Neural cell (in vitro differentiated cells): ENCODE results near the gene OVOL1. TPM values are rescaled to one million over a fixed set of nuclear protein-coding genes. Genes with fewer than 3 reads are reported as not detected.

ENCODE experiments used
- H2AFZ ChIP-seq: fragments of 200-600, 300-800 bp; sonication (generic), shearing (Covaris generic); 2 replicates; pipeline ENCODE4 v1.6.0; 2014; ENCODE audit warnings: low read depth, mild to moderate bottlenecking, antibody characterized with exemption, low read length, moderate library complexity
- H3F3A ChIP-seq: fragments of 200-600 bp; shearing (Covaris generic); 2 replicates; pipeline ENCODE4 v1.6.1; 2016; ENCODE audit warnings: mild to moderate bottlenecking, moderate library complexity, mixed read lengths, antibody characterized with exemption, low read length; ENCODE audit not compliant: insufficient read depth, poor library complexity, severe bottlenecking
- H3K27ac ChIP-seq: fragments of 200-600, 300-800 bp; sonication (generic), shearing (Covaris generic); 2 replicates; pipeline ENCODE4 v1.5.1; 2014; ENCODE audit warnings: mild to moderate bottlenecking, low read length, moderate library complexity
- H3K27me3 ChIP-seq: fragments of 300-800, 200-600 bp; sonication (generic), shearing (Covaris generic); 2 replicates; pipeline ENCODE4 v1.6.0; 2014; ENCODE audit warnings: mild to moderate bottlenecking, low read depth, low read length, moderate library complexity; ENCODE audit not compliant: insufficient read depth
- H3K36me3 ChIP-seq: fragments of 300-800, 200-600 bp; sonication (generic), shearing (Covaris generic); 2 replicates; pipeline ENCODE4 v1.5.1; 2014; ENCODE audit warnings: mild to moderate bottlenecking, antibody characterized with exemption, low read length, moderate library complexity; ENCODE audit not compliant: insufficient read depth
- H3K4me2 ChIP-seq: fragments of 300-800, 200-600 bp; sonication (generic), shearing (Covaris generic); 2 replicates; pipeline ENCODE4 v1.6.0; 2014; ENCODE audit warnings: mild to moderate bottlenecking, low read length
- H3K4me3 ChIP-seq: fragments of 300-800, 200-600 bp; sonication (generic), shearing (Covaris generic); 2 replicates; pipeline ENCODE4 v1.5.1; 2014; ENCODE audit warnings: mild to moderate bottlenecking, low read length, moderate library complexity
- H3K79me2 ChIP-seq: fragments of 200-600 bp; shearing (Covaris generic); replicated peaks from 2 replicates; pipeline ENCODE4 v1.6.0; 2014; ENCODE audit warnings: mild to moderate bottlenecking, low read length, moderate library complexity; ENCODE audit not compliant: insufficient read depth
- H3K9ac ChIP-seq: fragments of 300-800, 200-600 bp; sonication (generic), shearing (Covaris generic); 2 replicates; pipeline ENCODE4 v1.6.1; 2016; ENCODE audit warnings: mild to moderate bottlenecking, low read length, mixed read lengths
- H3K9me2 ChIP-seq: fragments of 200-600 bp; shearing (Covaris generic); 2 replicates; pipeline ENCODE4 v1.6.1; 2016; ENCODE audit warnings: mild to moderate bottlenecking, low read length, mixed read lengths; ENCODE audit not compliant: insufficient read depth
- H3K9me3 ChIP-seq: fragments of 200-600, 300-800 bp; sonication (generic), shearing (Covaris generic); 2 replicates; pipeline ENCODE4 v1.6.1; 2016; ENCODE audit warnings: mild to moderate bottlenecking, mixed run types, low read length, moderate library complexity, mixed read lengths
- H4K20me1 ChIP-seq: fragments of 200-600 bp; shearing (Covaris generic); 2 replicates; pipeline ENCODE4 v1.6.1; 2016; ENCODE audit warnings: mild to moderate bottlenecking, mixed run types; ENCODE audit not compliant: insufficient read depth
- CTCF ChIP-seq: fragments of 450-650 bp; IDR thresholded peaks from 2 replicates; pipeline ENCODE4 v1.5.1; 2014; ENCODE audit warnings: antibody characterized with exemption, mild to moderate bottlenecking, moderate library complexity; ENCODE audit not compliant: poor library complexity, severe bottlenecking
- EP300 ChIP-seq: fragments of 450-650 bp; conservative IDR thresholded peaks from 2 replicates; pipeline ENCODE4 v1.6.1; 2014; ENCODE audit warnings: antibody characterized with exemption, mild to moderate bottlenecking, moderate library complexity; ENCODE audit not compliant: poor library complexity, severe bottlenecking
- EZH2 ChIP-seq: fragments of 200-600, 300-800 bp; shearing (Covaris generic), sonication (generic); IDR thresholded peaks from 2 replicates; pipeline ENCODE4 v1.6.1; 2014; ENCODE audit warnings: antibody characterized with exemption, low read length, borderline replicate concordance, mild to moderate bottlenecking; ENCODE audit not compliant: insufficient read depth, poor library complexity, severe bottlenecking
- MXI1 ChIP-seq: fragments of 450-650 bp; conservative IDR thresholded peaks from 2 replicates; pipeline ENCODE4 v1.6.1; 2014; ENCODE audit warnings: antibody characterized with exemption, mild to moderate bottlenecking; ENCODE audit not compliant: poor library complexity, severe bottlenecking
- POLR2AphosphoS5 ChIP-seq: IDR thresholded peaks from 2 replicates; pipeline ENCODE4 v1.6.1; 2012
- RAD21 ChIP-seq: fragments of 450-650 bp; conservative IDR thresholded peaks from 2 replicates; pipeline ENCODE4 v1.6.1; 2014; ENCODE audit warnings: antibody characterized with exemption, mild to moderate bottlenecking, moderate library complexity
- REST ChIP-seq: IDR thresholded peaks from 2 replicates; pipeline ENCODE4 v1.6.1; 2012; ENCODE audit warnings: borderline replicate concordance
- SMC3 ChIP-seq: fragments of 450-650 bp; conservative IDR thresholded peaks from 2 replicates; pipeline ENCODE4 v1.6.1; 2014; ENCODE audit warnings: antibody characterized with exemption, mild to moderate bottlenecking, moderate library complexity; ENCODE audit not compliant: poor library complexity
- TAF1 ChIP-seq: IDR thresholded peaks from 2 replicates; pipeline ENCODE4 v1.6.1; 2012; ENCODE audit warnings: low read depth
- polyA plus RNA-seq: library from polyadenylated mRNA; depleted of rRNA; stranded (reverse); fragments of >200 nt; gene quantifications from 2 replicates; pipeline ENCODE4 v1.2.3, GENCODE V29; 2014

The OVOL1 gene
- polyA plus RNA-seq, 1 donor from 2014 or later, result not detected

- H3K9me2 ChIP-seq, result no peaks in the 10 kb centered on the region
- no peaks in the 10 kb centered on the region for H4K20me1 ChIP-seq
- H3F3A ChIP-seq, result no peaks in the 10 kb centered on the region
- H3K4me2 ChIP-seq, result no peak overlapping the region
- no peak overlapping the region for H3K4me3 ChIP-seq
- no peak overlapping the region for H3K9ac ChIP-seq
- no peak overlapping the region for H2AFZ ChIP-seq
- H3K27me3 ChIP-seq, result peaks cover 23% of the 10 kb centered on the region
- no peak for TF ChIP-seq TAF1
- TF ChIP-seq MXI1, result no peak
- no peak for TF ChIP-seq RAD21
- no peaks in the 10 kb centered on the region for H3K79me2 ChIP-seq
- no peaks in the 10 kb centered on the region for H3K9me3 ChIP-seq
- no peaks in the 10 kb centered on the region for H3K36me3 ChIP-seq
- H3K27ac ChIP-seq, result no peak overlapping the region
Measured at GRCh38 chr11:65778901-65779668, 7.8 kb upstream of the OVOL1 start.

- Histone ChIP-seq H3K9me3 (no peaks in the 10 kb centered on the region), H3K9ac (no peak overlapping the region), H3K79me2 (no peaks in the 10 kb centered on the region), H4K20me1 (no peaks in the 10 kb centered on the region), H3K4me3 (no peak overlapping the region), H3F3A (no peaks in the 10 kb centered on the region), H2AFZ (no peak overlapping the region), H3K9me2 (no peaks in the 10 kb centered on the region), H3K27ac (no peak overlapping the region), H3K27me3 (peaks cover 28% of the 10 kb centered on the region), H3K36me3 (no peaks in the 10 kb centered on the region), H3K4me2 (no peak overlapping the region)
- TF ChIP-seq REST (no peak), MXI1 (no peak), CTCF (no peak), SMC3 (no peak), TAF1 (no peak), EZH2 (no peak), EP300 (no peak), POLR2AphosphoS5 (no peak), RAD21 (no peak)
Measured at GRCh38 chr11:65779669-65779918, 7.3 kb upstream of the OVOL1 start.
